Measurements from ENCODE around the gene PLCXD3. TPM values are rescaled to one million over a fixed set of nuclear protein-coding genes. Genes with fewer than 3 reads are reported as not detected.

The PLCXD3 gene
- total and polyA plus RNA-seq, 12 donors: 0.72 to 48.7 (median 15.4) TPM

DNA sequence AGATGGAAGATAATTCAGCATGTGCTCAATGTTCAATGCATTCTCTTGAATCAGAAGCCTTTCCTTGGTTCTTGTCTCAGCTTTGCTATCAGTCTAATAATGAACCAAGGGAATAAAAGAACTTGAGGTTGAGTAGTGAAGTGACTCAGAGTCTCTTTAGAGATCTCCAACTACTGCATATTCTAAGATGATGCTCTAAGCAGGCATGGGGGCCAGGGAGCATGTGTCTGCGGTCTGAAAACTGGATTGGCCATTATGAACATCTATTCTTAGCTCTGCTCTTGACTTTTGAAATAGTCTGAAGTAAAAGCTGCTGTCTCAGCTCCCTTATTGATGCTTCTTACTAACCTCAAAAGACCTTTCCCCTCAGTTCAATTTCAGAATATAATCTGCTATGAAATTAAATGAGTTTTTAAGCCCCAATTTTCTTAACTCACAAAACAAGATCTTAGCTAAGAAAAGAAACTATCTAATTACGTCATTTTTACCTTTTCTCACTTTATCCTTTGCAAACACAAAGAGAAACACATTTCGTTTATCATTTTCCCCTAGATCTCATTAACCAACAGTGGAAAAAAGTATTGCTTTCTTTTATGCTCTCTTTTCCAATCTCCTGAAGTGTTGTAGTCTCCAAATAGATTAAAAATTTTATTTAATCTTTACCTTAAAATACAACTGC is 44.8 kb downstream of the PLCXD3 start:
- H3K36me3 ChIP-seq (replicated peaks in 1 of 2): no peaks in the 10 kb centered on the region
- H3K4me3 ChIP-seq: no peak overlapping the region
- intact Hi-C loops (cut with DNase I): no loop called here
- no peak for TF ChIP-seq POLR2A (IDR thresholded peaks at IDR 0.05)
- no peaks in the 10 kb centered on the region for H3K27me3 ChIP-seq
- H3K27ac ChIP-seq: no peak overlapping the region
- H3K4me1 ChIP-seq (replicated peaks in 1 of 2): no peaks in the 10 kb centered on the region
- H3K9me3 ChIP-seq (replicated peaks in 1 of 3): no peaks in the 10 kb centered on the region
- no peak for DNase-seq
- 66 to 85% (median 72%) methylated on average over 3 of the region's 3 CpGs for WGBS, 4 donors

GRCh38 chr5:41459557-41459956 is 50.8 kb downstream of the PLCXD3 start:
- 83 to 100% (median 93%) methylated on average over 1 of the region's 1 CpG for WGBS, 4 donors
- no peaks in the 10 kb centered on the region for H3K27me3 ChIP-seq
- TF ChIP-seq POLR2A (IDR thresholded peaks at IDR 0.05): no peak
- TF ChIP-seq CTCF (IDR thresholded peaks at IDR 0.05): no peak
- no peak for DNase-seq
- no peak overlapping the region for H3K4me3 ChIP-seq
- no peak overlapping the region for H3K27ac ChIP-seq
- no peaks in the 10 kb centered on the region for H3K36me3 ChIP-seq (replicated peaks in 1 of 2)
- H3K9me3 ChIP-seq (replicated peaks in 1 of 3): no peaks in the 10 kb centered on the region
- peaks cover 0 to 8% of the 10 kb centered on the region in 2 donors for H3K4me1 ChIP-seq (replicated peaks in 1 of 2)
- intact Hi-C loops (cut with DNase I): no loop called here

DNA sequence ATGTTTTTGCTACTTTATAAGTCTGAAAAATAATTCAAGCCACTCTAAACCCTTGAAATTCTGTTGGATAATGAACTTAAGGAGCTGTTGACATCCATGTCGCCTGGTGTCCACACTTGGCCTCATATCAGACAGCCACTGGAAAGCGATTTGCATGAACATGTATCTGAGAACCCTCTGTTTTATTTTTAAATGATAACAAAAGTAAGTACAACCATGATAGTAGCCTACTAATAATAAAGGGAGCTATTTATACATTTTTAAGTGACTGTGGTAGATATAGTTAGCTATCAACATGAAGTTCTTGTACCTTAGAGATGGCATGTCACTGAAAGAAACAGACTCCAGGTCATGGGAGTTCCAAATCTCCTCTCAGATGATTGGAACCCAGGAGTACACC is 53.3 kb downstream of the PLCXD3 start:
- no peaks in the 10 kb centered on the region for H3K9me3 ChIP-seq (replicated peaks in 1 of 3)
- no peak overlapping the region for H3K4me3 ChIP-seq
- no peaks in the 10 kb centered on the region for H3K36me3 ChIP-seq (replicated peaks in 1 of 2)
- no peak for TF ChIP-seq CTCF (IDR thresholded peaks at IDR 0.05)
- 90 to 94% (median 92%) methylated on average over 2 of the region's 2 CpGs for WGBS, 4 donors
- no peaks in the 10 kb centered on the region for H3K27me3 ChIP-seq
- intact Hi-C loops (cut with DNase I): no loop called here
- no peak for DNase-seq
- no peak overlapping the region for H3K27ac ChIP-seq
- peaks cover 0 to 8% of the 10 kb centered on the region in 2 donors for H3K4me1 ChIP-seq (replicated peaks in 1 of 2)

DNA sequence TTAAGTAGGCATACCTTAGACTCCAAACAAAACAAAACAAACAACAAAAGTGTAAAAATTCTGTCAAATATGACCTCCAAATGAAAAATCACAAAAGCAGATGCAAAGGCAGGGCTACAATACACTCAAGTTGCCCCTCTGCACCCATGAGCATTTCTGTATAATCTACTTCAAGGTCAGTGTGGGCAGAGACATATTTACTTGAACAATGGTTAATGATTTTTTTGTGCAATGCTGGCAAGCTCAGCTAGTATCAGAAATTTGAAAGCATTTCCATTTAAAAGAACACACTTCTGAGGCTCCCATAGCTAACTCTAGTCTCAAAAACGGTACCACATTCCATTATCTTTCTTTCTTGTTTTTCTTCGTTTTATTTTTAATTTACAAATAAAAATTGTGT is 57.9 kb downstream of the PLCXD3 start:
- Histone ChIP-seq H3K27ac (no peak overlapping the region), H3K9me3 (replicated peaks in 1 of 3) (no peaks in the 10 kb centered on the region), H3K36me3 (replicated peaks in 1 of 2) (no peaks in the 10 kb centered on the region), H3K4me1 (replicated peaks in 1 of 2) (peaks cover 0 to 8% of the 10 kb centered on the region in 2 donors), H3K4me3 (no peak overlapping the region), H3K27me3 (no peaks in the 10 kb centered on the region)
- 72 to 87% (median 79%) methylated on average over 2 of the region's 2 CpGs for WGBS, 4 donors
- intact Hi-C loops (cut with DNase I): no loop called here
- DNase-seq: no peak
- no peak for TF ChIP-seq CTCF (IDR thresholded peaks at IDR 0.05)
- TF ChIP-seq POLR2A (IDR thresholded peaks at IDR 0.05): no peak
